Measurements from ENCODE around the gene KRT74.

KRT74 gene

DNA sequence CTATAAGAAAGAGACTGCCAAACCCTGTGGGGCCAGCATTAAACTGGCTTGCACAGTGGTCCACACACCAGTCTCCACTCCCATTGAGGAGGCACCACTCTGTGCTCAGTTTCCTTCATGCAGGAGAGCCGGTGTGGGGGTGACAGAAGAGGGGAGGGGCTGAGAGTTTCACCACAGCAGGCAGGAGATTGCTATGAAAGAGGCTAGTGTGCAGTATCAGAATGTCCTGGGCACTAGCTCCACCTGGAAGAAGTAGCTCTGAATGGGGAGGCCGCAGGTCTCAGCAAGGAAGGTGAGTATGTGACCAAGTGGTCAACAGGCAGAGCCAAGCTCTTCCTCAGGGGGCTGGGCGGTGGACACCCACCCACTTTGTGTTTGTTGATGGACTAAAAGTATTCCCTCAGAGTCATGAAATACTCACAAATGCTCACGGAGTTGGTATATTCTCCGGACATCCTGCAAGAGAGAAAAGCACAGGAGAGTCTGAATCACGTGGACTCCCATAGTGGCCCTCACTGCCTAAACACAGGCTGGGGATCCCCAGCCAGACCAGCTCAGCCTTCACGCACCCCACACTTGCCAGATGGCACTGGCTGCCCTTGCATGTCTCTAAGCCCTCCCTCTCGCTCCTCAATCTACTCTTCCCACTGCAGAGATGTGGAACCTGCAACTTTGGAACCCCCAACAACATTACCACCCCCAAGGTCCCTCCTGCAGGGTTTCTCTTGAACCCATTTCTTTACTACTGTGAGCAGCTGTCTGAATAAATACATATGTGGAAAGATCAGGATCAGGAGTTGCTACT is 35.4 kb upstream of the KRT74 start:
- Mint-ChIP-seq H3K36me3 (no peaks in the 10 kb centered on the region), H3K27me3 (peaks cover 3% of the 10 kb centered on the region), H3K4me3 (no peak overlapping the region), H3K9me3 (peaks cover 3% of the 10 kb centered on the region), H3K27ac (peak overlapping the region; percentile 35), H3K4me1 (peaks cover 87% of the 10 kb centered on the region)
- DNase-seq, result peak; percentile 21
- CTCF ChIA-PET, result interaction anchor here (1.2 to 1.5 kb wide), 2 partner anchors 25 to 40 kb away, joined by 3 to 4 read pairs; no protein-coding TSS in a partner anchor

GRCh38 chr12:52608161-52608560 is 34.5 kb upstream of the KRT74 start:
- CTCF ChIA-PET, result interaction anchor here (1.2 to 1.5 kb wide), 2 partner anchors 25 to 41 kb away, joined by 3 to 4 read pairs; no protein-coding TSS in a partner anchor
- no peak for DNase-seq
- H3K4me3 Mint-ChIP-seq, result no peak overlapping the region
- H3K36me3 Mint-ChIP-seq, result no peaks in the 10 kb centered on the region
- peak overlapping the region; percentile 35 for H3K27ac Mint-ChIP-seq
- peaks cover 3% of the 10 kb centered on the region for H3K27me3 Mint-ChIP-seq
- peaks cover 3% of the 10 kb centered on the region for H3K9me3 Mint-ChIP-seq
- peaks cover 87% of the 10 kb centered on the region for H3K4me1 Mint-ChIP-seq

GRCh38 chr12:52607314-52607713 is 33.7 kb upstream of the KRT74 start:
- Mint-ChIP-seq H3K27ac (no peak overlapping the region), H3K36me3 (no peaks in the 10 kb centered on the region), H3K9me3 (peaks cover 3% of the 10 kb centered on the region), H3K4me3 (no peak overlapping the region), H3K4me1 (peaks cover 84% of the 10 kb centered on the region), H3K27me3 (peaks cover 3% of the 10 kb centered on the region)
- DNase-seq, result no peak
- CTCF ChIA-PET, result no interaction called here

DNA sequence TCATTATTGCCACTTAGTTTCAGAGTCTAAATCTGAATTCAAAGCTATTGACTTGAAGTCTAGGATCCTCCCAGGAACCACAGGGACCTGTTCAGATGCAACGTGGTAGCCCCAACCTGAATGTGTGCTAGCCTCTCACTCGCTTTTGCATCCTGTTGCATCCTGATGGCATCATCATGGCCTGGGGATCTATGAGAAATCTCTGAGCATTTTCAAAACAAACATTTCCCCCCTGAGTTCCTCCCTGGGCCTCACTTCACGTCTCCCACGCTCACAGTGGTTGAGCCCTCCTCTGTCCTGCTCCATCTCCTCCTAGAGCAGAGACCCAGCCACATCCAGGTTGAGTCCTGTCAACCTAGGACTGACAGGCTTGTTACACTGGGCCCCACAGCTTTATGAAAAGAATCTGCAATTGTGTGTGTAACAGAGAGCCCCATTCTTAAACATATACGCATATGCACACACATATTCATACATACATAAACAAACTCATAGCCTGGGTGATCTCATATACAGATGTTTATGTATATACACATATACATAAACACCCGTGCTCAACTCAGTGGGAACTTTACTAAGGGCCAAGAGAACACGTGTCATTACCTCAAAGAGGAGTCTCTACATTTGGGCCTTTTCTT is 33.1 kb upstream of the KRT74 start:
- CTCF ChIA-PET, result interaction anchor here (0.8 to 1.3 kb wide), 2 partner anchors 259 to 273 kb away, joined by 3 read pairs; no protein-coding TSS in a partner anchor
- no peak overlapping the region for H3K4me3 Mint-ChIP-seq
- DNase-seq, result no peak

GRCh38 chr12:52606096-52606495 is 32.5 kb upstream of the KRT74 start:
- peaks cover 3% of the 10 kb centered on the region for H3K9me3 Mint-ChIP-seq
- no peak overlapping the region for H3K4me3 Mint-ChIP-seq
- DNase-seq, result no peak
- no peaks in the 10 kb centered on the region for H3K36me3 Mint-ChIP-seq
- peaks cover 10% of the 10 kb centered on the region for H3K27me3 Mint-ChIP-seq
- no peak overlapping the region for H3K27ac Mint-ChIP-seq
- peaks cover 72% of the 10 kb centered on the region for H3K4me1 Mint-ChIP-seq
- CTCF ChIA-PET, result interaction anchor here (0.8 to 1.3 kb wide), 2 partner anchors 259 to 274 kb away, joined by 3 read pairs; no protein-coding TSS in a partner anchor

More for the DNA sequence above, 33.1 kb upstream of the KRT74 start:
- Mint-ChIP-seq H3K9me3 (peaks cover 3% of the 10 kb centered on the region), H3K4me1 (peaks cover 78% of the 10 kb centered on the region), H3K27me3 (peaks cover 7% of the 10 kb centered on the region), H3K27ac (no peak overlapping the region), H3K36me3 (no peaks in the 10 kb centered on the region)

- Mint-ChIP-seq H3K27ac (no peak overlapping the region), H3K9me3 (peaks cover 3% of the 10 kb centered on the region), H3K4me3 (no peak overlapping the region), H3K4me1 (peaks cover 67% of the 10 kb centered on the region), H3K36me3 (no peaks in the 10 kb centered on the region), H3K27me3 (peaks cover 10% of the 10 kb centered on the region)
- CTCF ChIA-PET, result interaction anchor here (1.3 kb wide), 2 partner anchors 22 to 274 kb away, joined by 3 read pairs; no protein-coding TSS in a partner anchor
- no peak for DNase-seq
Observed at GRCh38 chr12:52605542-52605941, 31.9 kb upstream of the KRT74 start.

DNA sequence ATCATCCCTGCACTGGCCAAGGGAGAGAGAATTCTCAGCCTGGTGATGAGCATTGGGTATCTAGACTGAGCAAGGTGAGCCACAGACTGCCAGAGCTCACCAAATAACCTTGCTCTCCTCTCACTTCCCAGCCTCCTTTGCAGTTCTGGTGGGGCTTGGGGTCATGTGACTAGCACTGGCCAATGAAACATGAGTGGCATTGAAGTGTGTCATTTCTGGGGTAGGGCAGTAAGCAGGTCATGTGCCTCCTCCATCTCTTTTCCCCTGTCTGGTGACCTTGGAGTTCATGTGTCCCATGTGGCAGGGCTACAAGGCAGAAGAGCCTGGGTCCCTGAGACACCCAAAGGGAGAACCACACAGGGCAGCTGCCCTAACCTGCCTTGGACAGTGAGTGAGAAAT is 31.2 kb upstream of the KRT74 start:
- Mint-ChIP-seq H3K27ac (no peak overlapping the region), H3K36me3 (no peaks in the 10 kb centered on the region), H3K9me3 (peaks cover 3% of the 10 kb centered on the region), H3K27me3 (peaks cover 16% of the 10 kb centered on the region), H3K4me1 (peaks cover 60% of the 10 kb centered on the region), H3K4me3 (no peak overlapping the region)
- CTCF ChIA-PET, result interaction anchor here (1.3 kb wide), 1 partner anchor 21 kb away, joined by 3 read pairs; no protein-coding TSS in a partner anchor
- peak; percentile 20 for DNase-seq

- DNase-seq, result peak; percentile 47
- CTCF ChIA-PET, result no interaction called here
Observed at GRCh38 chr12:52603314-52603713, 29.7 kb upstream of the KRT74 start.

DNA sequence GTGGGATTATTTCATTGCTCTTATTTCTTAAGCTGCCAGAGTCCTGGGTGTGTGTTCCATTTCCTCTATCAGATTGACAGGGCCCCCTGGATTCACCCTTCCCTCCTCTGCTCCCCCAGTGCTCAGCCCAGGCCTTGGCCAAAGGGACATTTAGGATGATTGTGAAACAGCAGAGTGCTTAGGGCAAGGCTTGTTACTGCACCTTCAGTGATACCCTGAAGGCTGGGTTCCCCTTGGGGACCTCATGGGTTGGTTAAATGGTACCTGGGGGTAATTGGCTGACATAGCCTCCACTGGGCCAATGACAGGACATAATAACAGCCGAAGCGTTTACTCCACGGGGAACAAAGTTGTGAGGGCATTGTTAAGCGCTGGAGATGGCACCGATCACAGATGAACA is 28.9 kb upstream of the KRT74 start:
- Mint-ChIP-seq H3K36me3 (no peaks in the 10 kb centered on the region), H3K4me3 (no peak overlapping the region), H3K27me3 (peaks cover 34% of the 10 kb centered on the region), H3K27ac (no peak overlapping the region), H3K4me1 (peaks cover 40% of the 10 kb centered on the region), H3K9me3 (peaks cover 3% of the 10 kb centered on the region)
- DNase-seq, result no peak
- CTCF ChIA-PET, result no interaction called here

More at GRCh38 chr12:52603314-52603713, 29.7 kb upstream of the KRT74 start:
- Mint-ChIP-seq H3K36me3 (no peaks in the 10 kb centered on the region), H3K4me3 (no peak overlapping the region), H3K27ac (no peak overlapping the region), H3K9me3 (peaks cover 3% of the 10 kb centered on the region), H3K4me1 (peaks cover 44% of the 10 kb centered on the region), H3K27me3 (peaks cover 29% of the 10 kb centered on the region)

- CTCF ChIA-PET, result no interaction called here
- DNase-seq, result no peak
- Mint-ChIP-seq H3K9me3 (peaks cover 3% of the 10 kb centered on the region), H3K27me3 (peaks cover 34% of the 10 kb centered on the region), H3K36me3 (no peaks in the 10 kb centered on the region), H3K4me3 (no peak overlapping the region), H3K4me1 (peaks cover 34% of the 10 kb centered on the region), H3K27ac (no peak overlapping the region)
Observed at GRCh38 chr12:52601671-52602070, 28.0 kb upstream of the KRT74 start.

GRCh38 chr12:52600941-52601481 is 27.4 kb upstream of the KRT74 start, which contains the start of gene KRT72:
KRT72 (minus strand) TSS chr12:52601463; CDS start chr12:52601452, 11 bp downstream.
- CTCF ChIA-PET, result no interaction called here
- H3K36me3 Mint-ChIP-seq, result no peaks in the 10 kb centered on the region
- H3K4me1 Mint-ChIP-seq, result peaks cover 32% of the 10 kb centered on the region
- peaks cover 3% of the 10 kb centered on the region for H3K9me3 Mint-ChIP-seq
- no peak within 1 kb of the TSS for H3K27ac Mint-ChIP-seq
- no peak within 1 kb of the TSS for H3K4me3 Mint-ChIP-seq
- peaks cover 34% of the 10 kb centered on the region for H3K27me3 Mint-ChIP-seq
- no peak for DNase-seq

DNA sequence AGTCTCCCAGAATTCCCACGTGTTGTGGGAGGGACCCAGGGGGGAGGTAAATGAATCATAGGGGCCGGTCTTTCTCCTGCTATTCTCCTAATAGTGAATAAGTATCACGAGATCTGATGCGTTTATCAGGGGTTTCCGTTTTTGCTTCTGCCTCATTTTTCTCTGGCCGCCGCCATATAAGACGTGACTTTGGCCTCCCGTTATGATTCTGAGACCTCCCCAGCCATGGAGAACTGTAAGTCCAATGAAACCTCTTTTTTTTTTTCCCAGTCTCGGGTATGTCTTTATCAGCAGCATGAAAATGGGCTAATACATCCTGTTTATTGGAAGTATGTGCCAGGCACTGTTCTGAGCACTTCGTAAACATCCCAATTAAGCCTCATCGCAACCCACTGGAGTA is 26.8 kb upstream of the KRT74 start:
- Mint-ChIP-seq H3K27me3 (peaks cover 34% of the 10 kb centered on the region), H3K9me3 (peaks cover 3% of the 10 kb centered on the region), H3K27ac (no peak overlapping the region), H3K4me1 (peaks cover 27% of the 10 kb centered on the region), H3K36me3 (no peaks in the 10 kb centered on the region), H3K4me3 (no peak overlapping the region)
- CTCF ChIA-PET, result interaction anchor here (0.6 kb wide), 1 partner anchor 39 kb away, joined by 3 read pairs; no protein-coding TSS in a partner anchor
- DNase-seq, result no peak

GRCh38 chr12:52600071-52600470 is 26.4 kb upstream of the KRT74 start:
- peaks cover 2% of the 10 kb centered on the region for H3K9me3 Mint-ChIP-seq
- peaks cover 24% of the 10 kb centered on the region for H3K4me1 Mint-ChIP-seq
- CTCF ChIA-PET, result interaction anchor here (0.6 kb wide), 1 partner anchor 40 kb away, joined by 3 read pairs; no protein-coding TSS in a partner anchor
- no peaks in the 10 kb centered on the region for H3K36me3 Mint-ChIP-seq
- no peak overlapping the region for H3K27ac Mint-ChIP-seq
- H3K27me3 Mint-ChIP-seq, result peaks cover 34% of the 10 kb centered on the region
- DNase-seq, result no peak
- no peak overlapping the region for H3K4me3 Mint-ChIP-seq

- peaks cover 13% of the 10 kb centered on the region for H3K4me1 Mint-ChIP-seq
- H3K36me3 Mint-ChIP-seq, result no peaks in the 10 kb centered on the region
- no peak overlapping the region for H3K27ac Mint-ChIP-seq
- DNase-seq, result no peak
- peaks cover 34% of the 10 kb centered on the region for H3K27me3 Mint-ChIP-seq
- CTCF ChIA-PET, result interaction anchor here (1.0 kb wide), 1 partner anchor 8 kb away, joined by 3 read pairs; no protein-coding TSS in a partner anchor
- no peaks in the 10 kb centered on the region for H3K9me3 Mint-ChIP-seq
- H3K4me3 Mint-ChIP-seq, result no peak overlapping the region
Observed at GRCh38 chr12:52598966-52599365, 25.3 kb upstream of the KRT74 start.
